SH-SY5Y (cell line): Measurements from ENCODE around the gene HECW1.

Source experiments
- GATA2 ChIP-seq: IDR thresholded peaks from 2 replicates; pipeline ENCODE4 v1.6.1; 2011; ENCODE audit warnings: mild to moderate bottlenecking, low read depth, low read length
- GATA3 ChIP-seq: IDR thresholded peaks from 2 replicates; pipeline ENCODE4 v1.6.1; 2011; ENCODE audit warnings: low read depth, mild to moderate bottlenecking, low read length, moderate library complexity

- TF ChIP-seq GATA2 (no peak), GATA3 (no peak)
Measured at GRCh38 chr7:43247757-43248156, 135.3 kb downstream of the HECW1 start.
